B cell (primary cell): ENCODE measurements around the gene ARL14.

Experiments
- CTCF ChIP-seq: fragments of 200-600 bp; IDR thresholded peaks from one replicate; pipeline ENCODE4 v1.8.0; 2022; ENCODE audit warnings: antibody characterized with exemption, mild to moderate bottlenecking
- EZH2 ChIP-seq: IDR thresholded peaks from 2 replicates; pipeline ENCODE4 v1.6.1; 2012; ENCODE audit warnings: borderline replicate concordance, low read depth, mild to moderate bottlenecking, moderate library complexity, low read length; ENCODE audit not compliant: insufficient read depth, poor library complexity, severe bottlenecking

- no peak for TF ChIP-seq CTCF
- no peak for TF ChIP-seq EZH2
Observed at GRCh38 chr3:160638184-160638583, 38.8 kb upstream of the ARL14 start.
